Loucy (cell line): ENCODE data around the gene BDP1.
"Not testable (repeated sequence)": the region's sequence is repeated elsewhere in the genome, so short reads cannot be mapped to it uniquely, and the experiment has no call there.

ENCODE experiments used
- H2AFZ ChIP-seq: fragments of 200-600 bp; sonication (generic); 2 replicates; pipeline ENCODE4 v1.6.0; 2016; ENCODE audit warnings: antibody characterized with exemption, mild to moderate bottlenecking, low read length, moderate library complexity
- H3F3A ChIP-seq: fragments of 200-600 bp; 2 replicates; pipeline ENCODE4 v1.6.0; 2016; ENCODE audit warnings: antibody characterized with exemption, low read depth, mild to moderate bottlenecking
- H3K27me3 ChIP-seq: fragments of 200-600 bp; sonication (generic); 2 replicates; pipeline ENCODE4 v1.6.1; 2014; ENCODE audit warnings: low read length, mild to moderate bottlenecking; ENCODE audit not compliant: insufficient read depth, poor library complexity, severe bottlenecking
- H3K36me3 ChIP-seq: fragments of 200-600 bp; sonication (generic); 2 replicates; pipeline ENCODE4 v1.6.1; 2016; ENCODE audit warnings: low read length; ENCODE audit not compliant: insufficient read depth
- H3K4me1 ChIP-seq: fragments of 200-600 bp; sonication (generic); 2 replicates; pipeline ENCODE4 v1.5.1; 2014; ENCODE audit warnings: low read length, mild to moderate bottlenecking; ENCODE audit not compliant: insufficient read depth, poor library complexity, severe bottlenecking
- H3K4me2 ChIP-seq: fragments of 200-600 bp; sonication (generic); 2 replicates; pipeline ENCODE4 v1.6.0; 2014; ENCODE audit warnings: antibody characterized with exemption, low read length, low read depth, mild to moderate bottlenecking; ENCODE audit not compliant: poor library complexity, severe bottlenecking
- H3K4me3 ChIP-seq: fragments of 200-600 bp; sonication (generic); 2 replicates; pipeline ENCODE4 v1.5.1; 2014; ENCODE audit warnings: low read length, mild to moderate bottlenecking, mixed read lengths; ENCODE audit not compliant: poor library complexity, severe bottlenecking
- H3K79me2 ChIP-seq: fragments of 200-600 bp; sonication (generic); 2 replicates; pipeline ENCODE4 v1.6.1; 2014; ENCODE audit warnings: low read length; ENCODE audit not compliant: insufficient read depth
- H3K9ac ChIP-seq: fragments of 200-600 bp; sonication (generic); 2 replicates; pipeline ENCODE4 v1.6.0; 2014; ENCODE audit warnings: mild to moderate bottlenecking, low read depth, low read length, moderate library complexity; ENCODE audit not compliant: poor library complexity, severe bottlenecking
- H3K9me2 ChIP-seq: fragments of 200-600 bp; sonication (generic); replicated peaks from 2 replicates; pipeline ENCODE4 v1.6.1; 2016; ENCODE audit warnings: low read depth, low read length, mixed read lengths
- H3K9me3 ChIP-seq: fragments of 200-600 bp; sonication (generic); 2 replicates; pipeline ENCODE4 v1.6.1; 2014; ENCODE audit warnings: mild to moderate bottlenecking, antibody characterized with exemption, low read length, low read depth; ENCODE audit not compliant: insufficient read depth
- H4K20me1 ChIP-seq: fragments of 200-600 bp; sonication (generic); 2 replicates; pipeline ENCODE4 v1.6.0; 2014; ENCODE audit warnings: antibody characterized with exemption, low read length, mild to moderate bottlenecking; ENCODE audit not compliant: insufficient read depth, poor library complexity, severe bottlenecking
- EZH2phosphoT487 ChIP-seq: fragments of 200-600 bp; IDR thresholded peaks from 2 replicates; pipeline ENCODE4 v1.6.1; 2018; ENCODE audit warnings: antibody characterized with exemption, mild to moderate bottlenecking, moderate library complexity, borderline replicate concordance
- TF ChIP-seq, protein P1 (sequence below): fragments of 200-600 bp; sonication (generic); conservative IDR thresholded peaks from 2 replicates; pipeline ENCODE4 v1.5.1; 2014; ENCODE audit warnings: mild to moderate bottlenecking, antibody characterized with exemption, low read length

The BDP1 gene

DNA sequence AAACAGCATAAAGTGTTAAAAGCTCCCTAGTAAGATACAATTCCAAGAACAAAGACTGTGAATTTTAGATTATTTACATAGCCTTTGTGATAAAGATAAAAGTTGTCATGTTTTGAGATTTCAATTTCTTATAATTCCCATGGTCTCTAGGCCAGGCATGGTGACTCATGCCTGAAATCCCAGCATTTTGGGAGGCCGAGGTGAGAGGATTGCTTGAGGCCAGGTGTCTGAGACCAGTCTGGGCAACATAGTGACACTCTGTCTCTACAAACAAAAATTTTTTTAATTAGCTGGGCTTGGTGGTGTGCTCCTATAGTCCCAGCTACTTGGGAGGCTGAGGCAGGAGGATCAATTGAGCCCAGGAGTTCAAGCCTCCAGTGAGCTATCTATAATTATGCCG is 48.1 kb downstream of the BDP1 start:
- Histone ChIP-seq H3K4me2 (no peak overlapping the region), H3K4me1 (no peaks in the 10 kb centered on the region), H3K4me3 (no peak overlapping the region), H4K20me1 (no peaks in the 10 kb centered on the region), H3K79me2 (no peaks in the 10 kb centered on the region), H3K9me3 (no peaks in the 10 kb centered on the region), H3K9ac (no peak overlapping the region), H3F3A (no peaks in the 10 kb centered on the region), H3K27me3 (no peaks in the 10 kb centered on the region), H3K9me2 (no peaks in the 10 kb centered on the region), H2AFZ (no peak overlapping the region), H3K36me3 (peaks cover 91% of the 10 kb centered on the region)
- TF ChIP-seq EZH2phosphoT487: no peak
- TF ChIP-seq, protein P1, sequence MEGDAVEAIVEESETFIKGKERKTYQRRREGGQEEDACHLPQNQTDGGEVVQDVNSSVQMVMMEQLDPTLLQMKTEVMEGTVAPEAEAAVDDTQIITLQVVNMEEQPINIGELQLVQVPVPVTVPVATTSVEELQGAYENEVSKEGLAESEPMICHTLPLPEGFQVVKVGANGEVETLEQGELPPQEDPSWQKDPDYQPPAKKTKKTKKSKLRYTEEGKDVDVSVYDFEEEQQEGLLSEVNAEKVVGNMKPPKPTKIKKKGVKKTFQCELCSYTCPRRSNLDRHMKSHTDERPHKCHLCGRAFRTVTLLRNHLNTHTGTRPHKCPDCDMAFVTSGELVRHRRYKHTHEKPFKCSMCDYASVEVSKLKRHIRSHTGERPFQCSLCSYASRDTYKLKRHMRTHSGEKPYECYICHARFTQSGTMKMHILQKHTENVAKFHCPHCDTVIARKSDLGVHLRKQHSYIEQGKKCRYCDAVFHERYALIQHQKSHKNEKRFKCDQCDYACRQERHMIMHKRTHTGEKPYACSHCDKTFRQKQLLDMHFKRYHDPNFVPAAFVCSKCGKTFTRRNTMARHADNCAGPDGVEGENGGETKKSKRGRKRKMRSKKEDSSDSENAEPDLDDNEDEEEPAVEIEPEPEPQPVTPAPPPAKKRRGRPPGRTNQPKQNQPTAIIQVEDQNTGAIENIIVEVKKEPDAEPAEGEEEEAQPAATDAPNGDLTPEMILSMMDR: no peak

DNA sequence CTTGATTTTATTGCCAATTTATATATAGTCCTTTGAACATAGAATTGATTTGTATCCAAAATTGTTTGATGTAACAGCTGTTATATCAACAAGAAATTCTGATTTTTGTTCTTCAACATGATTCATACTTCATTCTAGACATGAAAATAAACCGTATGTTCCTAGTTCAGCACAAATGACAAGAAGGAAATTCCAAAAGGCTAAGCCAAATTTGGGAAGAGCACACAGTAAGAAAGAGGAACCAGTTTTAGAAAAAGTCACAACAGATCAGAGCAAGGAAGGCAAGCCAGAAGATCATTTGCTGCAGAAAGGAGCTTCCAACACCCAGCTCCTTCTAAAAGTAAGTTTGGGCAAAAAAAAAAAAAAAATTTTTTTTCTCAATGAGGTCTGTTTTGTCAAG is 66.7 kb downstream of the BDP1 start:
- TF ChIP-seq, protein P1: no peak
- TF ChIP-seq EZH2phosphoT487: no peak
- no peak overlapping the region for H3K4me3 ChIP-seq
- H4K20me1 ChIP-seq: no peaks in the 10 kb centered on the region
- no peaks in the 10 kb centered on the region for H3F3A ChIP-seq
- peaks cover 57% of the 10 kb centered on the region for H3K36me3 ChIP-seq
- H3K9me2 ChIP-seq: no peaks in the 10 kb centered on the region
- no peaks in the 10 kb centered on the region for H3K4me1 ChIP-seq
- H3K9ac ChIP-seq: no peak overlapping the region
- no peak overlapping the region for H3K4me2 ChIP-seq
- no peak overlapping the region for H2AFZ ChIP-seq
- no peaks in the 10 kb centered on the region for H3K27me3 ChIP-seq
- no peaks in the 10 kb centered on the region for H3K79me2 ChIP-seq
- H3K9me3 ChIP-seq: no peaks in the 10 kb centered on the region

DNA sequence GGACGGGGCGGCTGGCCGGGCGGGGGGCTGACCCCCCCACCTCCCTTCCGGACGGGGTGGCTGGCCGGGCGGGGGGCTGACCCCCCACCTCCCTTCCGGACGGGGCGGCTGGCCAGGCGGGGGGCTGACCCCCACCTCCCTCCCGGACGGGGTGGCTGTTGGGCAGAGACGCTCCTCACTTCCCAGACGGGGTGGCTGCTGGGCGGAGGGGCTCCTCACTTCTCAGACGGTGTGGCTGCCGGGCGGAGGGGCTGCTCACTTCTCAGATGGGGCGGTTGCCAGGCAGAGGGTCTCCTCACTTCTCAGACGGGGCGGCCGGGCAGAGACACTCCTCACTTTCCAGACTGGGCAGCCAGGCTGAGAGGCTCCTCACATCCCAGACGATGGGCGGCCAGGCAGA is 70.2 kb downstream of the BDP1 start:
- not testable (repeated sequence) for H2AFZ ChIP-seq, H4K20me1 ChIP-seq, H3F3A ChIP-seq, H3K4me1 ChIP-seq, H3K9me3 ChIP-seq, H3K79me2 ChIP-seq, H3K27me3 ChIP-seq, H3K4me3 ChIP-seq, H3K9ac ChIP-seq, H3K9me2 ChIP-seq, H3K4me2 ChIP-seq
- H3K36me3 ChIP-seq: peaks cover 34% of the 10 kb centered on the region

DNA sequence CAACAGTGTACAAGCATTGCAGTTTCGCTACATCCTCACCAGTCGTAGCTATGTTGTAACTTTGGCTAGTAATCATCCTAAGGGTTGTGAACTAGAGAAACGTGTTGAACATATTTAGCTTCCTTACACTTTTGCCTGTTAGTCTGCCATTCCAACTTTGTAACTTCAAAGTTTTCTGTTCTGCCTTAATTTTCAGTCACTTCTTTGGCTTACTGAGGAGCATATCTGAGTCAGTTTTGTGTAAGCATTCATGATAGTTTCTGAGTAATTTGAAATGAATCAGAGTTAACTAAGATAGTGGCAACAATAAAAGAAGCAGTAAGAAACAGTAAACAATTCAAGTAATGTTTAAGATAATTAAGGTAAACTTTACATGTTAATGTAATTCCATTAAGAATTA is 72.8 kb downstream of the BDP1 start:
- Histone ChIP-seq H3K79me2 (no peaks in the 10 kb centered on the region), H3K4me3 (no peak overlapping the region), H3K9me2 (no peaks in the 10 kb centered on the region), H3K9ac (no peak overlapping the region), H3K36me3 (peaks cover 22% of the 10 kb centered on the region), H4K20me1 (no peaks in the 10 kb centered on the region), H3K27me3 (no peaks in the 10 kb centered on the region), H3F3A (no peaks in the 10 kb centered on the region), H3K9me3 (no peaks in the 10 kb centered on the region), H2AFZ (no peak overlapping the region), H3K4me2 (no peak overlapping the region), H3K4me1 (no peaks in the 10 kb centered on the region)
- TF ChIP-seq, protein P1: no peak
- TF ChIP-seq EZH2phosphoT487: no peak
